Thoracic aorta endothelial cell (primary cell): ENCODE measurements around the gene CAVIN3. TPM values are rescaled to one million over a fixed set of nuclear protein-coding genes. Genes with fewer than 3 reads are reported as not detected.

Experiments used
- total RNA-seq: library from RNA; depleted of rRNA; stranded (reverse); fragments of >200 nt; gene quantifications from 2 replicates; pipeline ENCODE4 v1.2.3, GENCODE V29; 2012

The CAVIN3 gene, protein sequence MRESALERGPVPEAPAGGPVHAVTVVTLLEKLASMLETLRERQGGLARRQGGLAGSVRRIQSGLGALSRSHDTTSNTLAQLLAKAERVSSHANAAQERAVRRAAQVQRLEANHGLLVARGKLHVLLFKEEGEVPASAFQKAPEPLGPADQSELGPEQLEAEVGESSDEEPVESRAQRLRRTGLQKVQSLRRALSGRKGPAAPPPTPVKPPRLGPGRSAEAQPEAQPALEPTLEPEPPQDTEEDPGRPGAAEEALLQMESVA
- total RNA-seq: 145 and 301 TPM in 2 replicates

GRCh38 chr11:6320411-6321155, at the start of gene CAVIN3:
TSS of gene CAVIN3 (minus strand) at chr11:6320501. CDS start at chr11:6320476, 25 bp downstream.

Other genes starting within 250 kb of the CAVIN3 start
- not detected in 2 replicates for gene OR56B4, start 212.8 kb downstream of the CAVIN3 start, total RNA-seq
- not detected in 2 replicates for gene OR52B2, start 150.2 kb downstream of the CAVIN3 start, total RNA-seq
- not detected in 2 replicates for gene OR52W1, start 121.3 kb downstream of the CAVIN3 start, total RNA-seq
- not detected in 2 replicates for gene C11orf42, start 114.9 kb downstream of the CAVIN3 start, total RNA-seq
- 14.0 and 18.2 TPM in 2 replicates for gene FHIP1B, start 85.9 kb downstream of the CAVIN3 start, total RNA-seq
- under 0.01 and 0.07 TPM in 2 replicates for gene CNGA4, start 81.4 kb downstream of the CAVIN3 start, total RNA-seq
- not detected in 2 replicates for gene CCKBR, start 60.7 kb downstream of the CAVIN3 start, total RNA-seq
- 21.8 and 25.4 TPM in 2 replicates for gene SMPD1, start 70.0 kb upstream of the CAVIN3 start, total RNA-seq
- gene APBB1, start 98.6 kb upstream of the CAVIN3 start, total RNA-seq: 40.4 and 42.6 TPM in 2 replicates
- 0.53 and 0.65 TPM in 2 replicates for gene HPX, start 120.5 kb upstream of the CAVIN3 start, total RNA-seq
- 16.1 and 16.6 TPM in 2 replicates for gene TRIM3, start 153.4 kb upstream of the CAVIN3 start, total RNA-seq
- 46.3 and 51.5 TPM in 2 replicates for gene ARFIP2, start 160.8 kb upstream of the CAVIN3 start, total RNA-seq
- 30.2 and 33.7 TPM in 2 replicates for gene TIMM10B, start 161.0 kb upstream of the CAVIN3 start, total RNA-seq
- gene DNHD1, start 176.8 kb upstream of the CAVIN3 start, total RNA-seq: 4.1 and 9.0 TPM in 2 replicates